Prostate gland (tissue), 2 donors: ENCODE data around the gene ARID3B. TPM values are rescaled to one million over a fixed set of nuclear protein-coding genes. Genes with fewer than 3 reads are reported as not detected.

Experiments used
- DNase-seq: peaks from one replicate; pipeline ENCODE4 v3.0.0-alpha.2; 2019; ENCODE audit warnings: low spot score
- H3K27ac ChIP-seq, 2 donors: fragments of 200-600 bp; sonication (generic); 2 replicates each; pipeline ENCODE4 v1.5.1; 2017 to 2019
- H3K27me3 ChIP-seq: fragments of 200-600 bp; sonication (generic); replicated peaks from 2 replicates; pipeline ENCODE4 v1.5.1; 2019; ENCODE audit not compliant: insufficient read depth
- H3K36me3 ChIP-seq, 2 donors: fragments of 200-600 bp; sonication (generic); 1 replicate in 1 of 2; 2 replicates in 1 of 2; pipeline versions ENCODE4 v1.5.1 to v1.8.1; 2017 to 2019
- H3K4me1 ChIP-seq: fragments of 200-600 bp; sonication (generic); replicated peaks from 2 replicates; pipeline ENCODE4 v1.5.1; 2019
- H3K4me3 ChIP-seq, 2 donors: fragments of 200-600 bp; sonication (generic); 2 replicates each; pipeline ENCODE4 v1.5.1; 2017 to 2019
- H3K9me3 ChIP-seq: fragments of 200-600 bp; sonication (generic); 2 replicates; pipeline ENCODE4 v1.5.1; 2017
- POLR2A ChIP-seq: fragments of 450-650 bp; IDR thresholded peaks from one replicate; pipeline ENCODE4 v1.6.1; 2016; ENCODE audit warnings: antibody characterized with exemption, mild to moderate bottlenecking
- POLR2AphosphoS5 ChIP-seq: sonication (generic); formaldehyde crosslinking; IDR thresholded peaks from one replicate; pipeline ENCODE4 v1.6.1; 2017; ENCODE audit warnings: antibody characterized with exemption
- WGBS: methylation state at CpG from one replicate; pipeline ENCODE4 v1.1.5; 2018; 5-methylcytosine and 5-hydroxymethylcytosine counted together
- intact Hi-C: fragments of 100-400 bp; cut with DNase I; formaldehyde crosslinking; loops from one replicate; pipeline ENCODE4 v1.14.2; 2022
- total RNA-seq, 2 donors: library from RNA; depleted of rRNA; stranded (reverse); fragments of >200 nt; gene quantifications; one replicate each; pipeline ENCODE4 v1.1.0, GENCODE V29; 2016
- TF ChIP-seq, protein P1 (sequence below), 4 experiments: fragments of 200-600 bp in 2 of 4; fragments of 450-650 bp in 2 of 4; sonication (generic) in 2 of 4; IDR thresholded peaks; 1 replicate in 3 of 4; 2 replicates in 1 of 4; pipeline ENCODE4 v1.5.1; 2016 to 2019; ENCODE audit warnings: antibody characterized with exemption in 4 of 4, mild to moderate bottlenecking in 2 of 4, moderate library complexity in 2 of 4

ARID3B gene
- total RNA-seq, 2 donors from 2014 or later: 5.1 to 36.7 TPM

DNA sequence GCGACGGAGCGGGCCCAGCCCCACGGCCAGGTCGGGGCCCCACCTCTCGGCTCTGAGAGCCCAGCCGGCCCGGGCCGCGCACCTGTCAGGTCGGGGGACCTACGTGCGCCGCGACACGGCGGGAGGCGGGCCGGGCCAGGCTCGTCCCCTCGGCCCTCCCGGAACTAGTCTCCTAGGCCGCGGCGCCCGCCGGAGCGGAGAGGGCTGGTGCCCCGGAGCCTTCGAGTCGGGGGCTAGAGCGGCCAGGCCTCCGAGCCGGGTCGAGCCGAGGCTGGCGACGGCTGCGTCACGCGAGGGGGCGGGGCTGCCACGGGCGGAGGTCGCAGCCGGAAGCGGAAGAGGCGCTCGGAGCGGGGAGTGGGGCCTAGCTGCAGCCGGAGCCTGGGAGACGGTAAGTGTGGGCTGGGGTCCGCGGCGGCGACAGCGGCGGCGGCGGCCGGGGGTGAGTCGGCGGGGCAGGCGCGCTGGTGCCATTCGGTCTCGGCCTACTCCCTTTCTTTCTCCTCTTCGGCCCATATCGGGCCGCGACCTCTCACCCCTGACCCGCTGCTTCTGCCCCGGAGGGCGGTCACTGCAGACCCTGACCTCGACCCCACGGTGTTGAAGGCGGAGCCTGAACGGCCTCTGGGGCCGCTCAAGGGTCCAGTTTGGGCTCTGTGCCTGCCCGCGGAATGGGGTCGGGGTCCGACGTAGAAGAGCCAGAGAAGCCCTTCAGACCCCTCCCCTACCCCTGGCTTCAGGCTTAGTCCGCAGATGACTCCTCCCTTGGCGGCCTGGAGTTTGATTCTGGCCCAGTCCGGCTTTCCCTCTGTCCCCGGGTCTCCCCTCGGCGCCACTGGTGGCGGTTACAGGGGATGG, 74.7 kb downstream of the ARID3B start, which contains the start of gene CLK3:
TSS of gene CLK3 (plus strand) at position 329 of the 858 bp plus-strand sequence. CDS start 3,361 bp downstream, outside the sequence.
- Histone ChIP-seq H3K27me3 (no peaks in the 10 kb centered on the region), H3K27ac (peak within 1 kb of the TSS; percentile 95 to 96), H3K36me3 (peaks cover 0 to 6% of the 10 kb centered on the region in 2 donors), H3K4me1 (peaks cover 16% of the 10 kb centered on the region), H3K9me3 (no peaks in the 10 kb centered on the region), H3K4me3 (peak within 1 kb of the TSS; percentile 98 to 100)
- peak; percentile 84 for TF ChIP-seq POLR2AphosphoS5
- TF ChIP-seq POLR2A: peak; percentile 86
- TF ChIP-seq, protein P1, sequence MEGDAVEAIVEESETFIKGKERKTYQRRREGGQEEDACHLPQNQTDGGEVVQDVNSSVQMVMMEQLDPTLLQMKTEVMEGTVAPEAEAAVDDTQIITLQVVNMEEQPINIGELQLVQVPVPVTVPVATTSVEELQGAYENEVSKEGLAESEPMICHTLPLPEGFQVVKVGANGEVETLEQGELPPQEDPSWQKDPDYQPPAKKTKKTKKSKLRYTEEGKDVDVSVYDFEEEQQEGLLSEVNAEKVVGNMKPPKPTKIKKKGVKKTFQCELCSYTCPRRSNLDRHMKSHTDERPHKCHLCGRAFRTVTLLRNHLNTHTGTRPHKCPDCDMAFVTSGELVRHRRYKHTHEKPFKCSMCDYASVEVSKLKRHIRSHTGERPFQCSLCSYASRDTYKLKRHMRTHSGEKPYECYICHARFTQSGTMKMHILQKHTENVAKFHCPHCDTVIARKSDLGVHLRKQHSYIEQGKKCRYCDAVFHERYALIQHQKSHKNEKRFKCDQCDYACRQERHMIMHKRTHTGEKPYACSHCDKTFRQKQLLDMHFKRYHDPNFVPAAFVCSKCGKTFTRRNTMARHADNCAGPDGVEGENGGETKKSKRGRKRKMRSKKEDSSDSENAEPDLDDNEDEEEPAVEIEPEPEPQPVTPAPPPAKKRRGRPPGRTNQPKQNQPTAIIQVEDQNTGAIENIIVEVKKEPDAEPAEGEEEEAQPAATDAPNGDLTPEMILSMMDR (IDR thresholded peaks at IDR 0.05): peak in 1 of 4 experiments; percentile 11
- intact Hi-C loops: loop anchor here (1.0 to 10.0 kb wide), 4 partner anchors 17 to 621 kb away; partner anchors contain the start of genes ARID3B, PML, STOML1 and UBL7
- DNase-seq: peak; percentile 95
- WGBS: under 1% methylated on average over 74 of the region's 91 CpGs

DNA sequence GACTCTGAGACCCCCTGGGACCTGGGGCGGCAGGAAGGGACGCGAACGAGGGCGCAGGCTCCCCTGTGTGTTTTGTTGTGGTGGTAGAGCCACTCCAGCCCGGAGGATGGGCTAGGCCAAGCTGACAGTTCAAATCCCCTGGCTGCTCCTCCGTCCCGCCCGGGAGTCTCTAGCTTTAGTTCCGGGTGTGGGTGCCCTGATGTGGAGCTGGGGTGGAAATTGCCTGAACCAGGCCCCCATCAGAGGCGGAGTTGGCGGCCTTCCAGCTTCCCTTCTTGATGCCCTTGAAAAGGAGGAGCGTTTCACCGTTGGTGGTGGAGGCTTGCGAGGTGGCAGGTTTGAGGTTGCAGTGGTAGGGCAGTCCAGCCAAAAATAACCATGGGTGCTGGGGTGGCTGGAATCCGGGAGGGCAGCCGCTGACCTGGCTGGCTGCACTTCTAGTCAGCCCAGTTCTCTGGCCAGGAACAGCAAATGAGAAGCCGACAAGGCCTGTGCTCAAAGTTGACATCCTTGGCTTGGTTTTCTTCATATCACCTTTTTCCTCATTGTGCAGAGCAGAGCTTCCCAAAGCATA, 75.4 kb downstream of the ARID3B start:
- Histone ChIP-seq H3K27me3 (no peaks in the 10 kb centered on the region), H3K4me1 (peaks cover 19% of the 10 kb centered on the region), H3K4me3 (peak overlapping the region; percentile 98 to 100), H3K36me3 (peaks cover 0 to 8% of the 10 kb centered on the region in 2 donors), H3K27ac (peak overlapping the region; percentile 95 to 96), H3K9me3 (no peaks in the 10 kb centered on the region)
- peak; percentile 58 for TF ChIP-seq POLR2A
- TF ChIP-seq, protein P1 (IDR thresholded peaks at IDR 0.05): no peak
- no peak for TF ChIP-seq POLR2AphosphoS5
- DNase-seq: peak; percentile 45
- WGBS: under 1% methylated on average over 18 of the region's 18 CpGs
- intact Hi-C loops: loop anchor here (5.0 to 10.0 kb wide), 2 partner anchors 154 to 622 kb away; partner anchors contain the start of genes PML, STOML1 and UBL7

DNA sequence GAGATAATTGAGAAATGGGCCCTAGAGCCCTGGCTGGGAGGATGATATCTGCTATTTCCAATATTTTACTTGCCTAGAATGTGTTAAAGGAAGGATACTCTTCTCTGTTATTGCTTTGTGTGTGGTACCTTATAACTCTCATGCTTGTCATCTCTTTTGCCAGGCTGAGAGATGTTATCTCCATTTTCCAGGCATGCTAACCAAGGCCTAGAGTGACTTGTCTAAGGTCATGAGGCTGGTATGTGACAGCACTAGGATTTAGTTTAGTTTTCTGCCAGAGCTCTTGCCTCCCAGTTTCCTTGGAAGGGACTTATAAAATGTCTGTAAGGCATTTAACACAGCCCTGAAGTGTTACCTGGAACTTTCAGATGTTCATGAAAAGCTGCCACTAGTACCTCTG, 76.0 kb downstream of the ARID3B start:
- peak overlapping the region; percentile 95 to 96 for H3K27ac ChIP-seq
- intact Hi-C loops: loop anchor here (5.0 to 10.0 kb wide), 2 partner anchors 155 to 622 kb away; partner anchors contain the start of genes PML, STOML1 and UBL7
- H3K9me3 ChIP-seq: no peaks in the 10 kb centered on the region
- DNase-seq: no peak
- H3K4me3 ChIP-seq: peak overlapping the region; percentile 98 to 100
- H3K36me3 ChIP-seq: peaks cover 2 to 9% of the 10 kb centered on the region in 2 donors
- H3K27me3 ChIP-seq: no peaks in the 10 kb centered on the region
- H3K4me1 ChIP-seq: peaks cover 19% of the 10 kb centered on the region
- no peak for TF ChIP-seq POLR2AphosphoS5
- TF ChIP-seq, protein P1 (IDR thresholded peaks at IDR 0.05): no peak
- TF ChIP-seq POLR2A: no peak

DNA sequence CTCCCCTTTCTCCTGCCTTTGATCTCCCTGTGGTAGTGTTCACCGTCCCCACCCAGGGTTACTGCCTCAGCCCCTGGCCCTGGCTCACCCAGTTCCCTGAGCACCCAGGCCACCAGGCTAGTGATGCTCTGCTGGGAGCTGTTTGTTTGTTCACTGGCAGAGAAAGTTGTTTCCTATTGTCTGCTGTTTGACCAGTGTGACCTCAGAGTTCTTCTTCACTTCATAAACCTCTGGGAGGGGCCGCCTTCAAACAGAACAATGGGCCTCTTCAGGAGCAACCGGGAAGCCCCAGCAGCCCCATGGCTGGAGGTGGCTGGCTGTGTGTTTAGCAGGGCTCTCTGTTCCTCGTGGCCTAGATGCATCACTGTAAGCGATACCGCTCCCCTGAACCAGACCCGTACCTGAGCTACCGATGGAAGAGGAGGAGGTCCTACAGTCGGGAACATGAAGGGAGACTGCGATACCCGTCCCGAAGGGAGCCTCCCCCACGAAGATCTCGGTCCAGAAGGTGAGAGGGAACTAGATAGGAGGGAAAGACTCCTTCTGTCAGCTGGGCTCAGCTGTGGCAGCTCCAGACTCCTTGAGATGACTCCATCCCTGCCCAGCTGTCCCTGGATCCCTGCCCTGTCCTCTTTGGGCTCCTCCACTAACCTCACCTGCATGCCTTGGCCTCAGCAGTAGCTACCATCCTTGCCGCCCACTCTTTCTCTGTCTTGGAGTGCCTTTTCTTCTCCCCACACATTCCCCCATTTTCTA, 78.0 kb downstream of the ARID3B start:
- intact Hi-C loops: loop anchor here (5.0 to 10.0 kb wide), 2 partner anchors 157 to 624 kb away; partner anchors contain the start of genes PML, STOML1 and UBL7
- H3K4me1 ChIP-seq: peaks cover 19% of the 10 kb centered on the region
- no peak for DNase-seq

More for the DNA sequence above, 78.0 kb downstream of the ARID3B start:
- Histone ChIP-seq H3K4me3 (no peak overlapping the region), H3K27ac (peak overlapping the region in 1 of 2 donors; percentile 7), H3K9me3 (no peaks in the 10 kb centered on the region), H3K36me3 (peaks cover 12 to 22% of the 10 kb centered on the region in 2 donors), H3K27me3 (no peaks in the 10 kb centered on the region)
- no peak for TF ChIP-seq POLR2AphosphoS5
- TF ChIP-seq, protein P1 (IDR thresholded peaks at IDR 0.05): no peak
- TF ChIP-seq POLR2A: no peak
- 69% methylated on average over 15 of the region's 15 CpGs for WGBS
